Upper lobe of left lung (tissue), 4 donors: ENCODE results near the gene SYTL5.

Source experiments
- EP300 ChIP-seq, 4 donors: sonication (generic); formaldehyde crosslinking; IDR thresholded peaks; one replicate each; pipeline ENCODE4 v1.5.1; 2017; ENCODE audit warnings: antibody characterized with exemption in 4 of 4, control low read depth in 2 of 4
- POLR2AphosphoS5 ChIP-seq, 2 donors: sonication (generic); formaldehyde crosslinking; IDR thresholded peaks; one replicate each; pipeline ENCODE4 v1.5.1; 2017; ENCODE audit warnings: antibody characterized with exemption in 2 of 2
- TF ChIP-seq, protein P1 (sequence below), 6 experiments: fragments of 450-650 bp in 4 of 6; fragments of 200-600 bp in 2 of 6; sonication (generic) in 2 of 6; IDR thresholded peaks; one replicate each; pipeline ENCODE4 v1.5.1; 2016 to 2019; ENCODE audit warnings: antibody characterized with exemption in 6 of 6

DNA sequence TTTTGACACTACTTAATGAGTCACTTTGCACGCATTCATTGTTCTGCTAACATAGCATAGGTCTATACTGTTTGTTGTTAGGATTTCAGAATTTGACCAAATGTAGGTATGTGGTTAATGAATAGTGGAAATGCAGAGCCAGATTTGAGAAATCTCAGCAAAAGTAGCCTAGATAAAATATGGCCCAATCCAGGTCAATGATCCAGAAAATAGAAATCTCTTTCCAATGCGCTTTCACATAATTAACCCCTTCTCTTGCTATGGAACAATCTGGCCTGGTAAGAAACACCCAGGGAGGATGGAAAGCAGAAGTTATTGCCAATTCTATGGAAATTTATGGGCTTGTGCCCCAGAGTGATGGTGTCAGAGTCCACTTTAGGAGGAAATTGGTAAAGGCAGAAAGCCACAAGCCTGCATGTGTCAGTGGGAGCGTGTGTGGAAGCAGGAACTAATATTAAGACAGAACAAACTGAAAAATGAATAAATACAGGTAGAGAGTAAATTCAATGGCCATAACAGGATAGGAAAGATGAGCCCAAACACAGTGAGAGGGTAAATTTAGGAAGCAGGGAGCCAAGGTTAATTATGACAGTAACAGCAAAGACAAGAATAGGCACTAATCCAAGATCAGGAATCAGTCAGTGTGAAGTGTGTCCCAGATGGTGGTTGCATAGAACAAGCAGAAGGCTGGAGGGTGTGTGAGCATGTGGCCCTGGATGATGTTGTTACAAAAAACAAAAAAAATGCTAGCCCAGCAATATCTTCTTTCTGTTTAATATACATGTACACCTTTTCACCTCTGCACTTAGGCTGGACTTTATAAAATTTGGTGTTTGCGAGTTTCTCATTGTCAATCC, 102.9 kb downstream of the SYTL5 start:
- TF ChIP-seq POLR2AphosphoS5 (IDR thresholded peaks at IDR 0.05) = no peak
- TF ChIP-seq, protein P1, sequence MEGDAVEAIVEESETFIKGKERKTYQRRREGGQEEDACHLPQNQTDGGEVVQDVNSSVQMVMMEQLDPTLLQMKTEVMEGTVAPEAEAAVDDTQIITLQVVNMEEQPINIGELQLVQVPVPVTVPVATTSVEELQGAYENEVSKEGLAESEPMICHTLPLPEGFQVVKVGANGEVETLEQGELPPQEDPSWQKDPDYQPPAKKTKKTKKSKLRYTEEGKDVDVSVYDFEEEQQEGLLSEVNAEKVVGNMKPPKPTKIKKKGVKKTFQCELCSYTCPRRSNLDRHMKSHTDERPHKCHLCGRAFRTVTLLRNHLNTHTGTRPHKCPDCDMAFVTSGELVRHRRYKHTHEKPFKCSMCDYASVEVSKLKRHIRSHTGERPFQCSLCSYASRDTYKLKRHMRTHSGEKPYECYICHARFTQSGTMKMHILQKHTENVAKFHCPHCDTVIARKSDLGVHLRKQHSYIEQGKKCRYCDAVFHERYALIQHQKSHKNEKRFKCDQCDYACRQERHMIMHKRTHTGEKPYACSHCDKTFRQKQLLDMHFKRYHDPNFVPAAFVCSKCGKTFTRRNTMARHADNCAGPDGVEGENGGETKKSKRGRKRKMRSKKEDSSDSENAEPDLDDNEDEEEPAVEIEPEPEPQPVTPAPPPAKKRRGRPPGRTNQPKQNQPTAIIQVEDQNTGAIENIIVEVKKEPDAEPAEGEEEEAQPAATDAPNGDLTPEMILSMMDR (IDR thresholded peaks at IDR 0.05) = no peak
- TF ChIP-seq EP300 (IDR thresholded peaks at IDR 0.05) = no peak
